ENCODE results near the gene SEPTIN5.
A peak's percentile ranks its signal among the peaks of the same experiment; 100 is the strongest.
"Not testable (repeated sequence)": the region's sequence is repeated elsewhere in the genome, so short reads cannot be mapped to it uniquely, and the experiment has no call there.

Gene SEPTIN5

GRCh38 chr22:19680911-19681862 lies 33.1 kb upstream of the SEPTIN5 start:
- no peak for DNase-seq (ENCODE audit: low spot score)

- DNase-seq (ENCODE audit: low spot score), result no peak
These were observed 32.4 kb upstream of the SEPTIN5 start for GRCh38 chr22:19681863-19682245.

- no peak for DNase-seq (ENCODE audit: low spot score)
These were observed 27.4 kb upstream of the SEPTIN5 start for GRCh38 chr22:19686946-19687345.

- no peak for DNase-seq (ENCODE audit: low spot score)
These were observed 26.6 kb upstream of the SEPTIN5 start for GRCh38 chr22:19687561-19688300.

- DNase-seq (ENCODE audit: low spot score), result no peak
These were observed 25.7 kb upstream of the SEPTIN5 start for GRCh38 chr22:19688301-19689290.

GRCh38 chr22:19689408-19689807 lies 24.9 kb upstream of the SEPTIN5 start:
- no peak for DNase-seq (ENCODE audit: low spot score)

GRCh38 chr22:19691007-19691720 lies 23.1 kb upstream of the SEPTIN5 start:
- no peak for DNase-seq (ENCODE audit: low spot score)

GRCh38 chr22:19691721-19692341 lies 22.5 kb upstream of the SEPTIN5 start:
- peak; percentile 47 for DNase-seq (ENCODE audit: low spot score)

- no peak for DNase-seq (ENCODE audit: low spot score)
These were observed 20.7 kb upstream of the SEPTIN5 start for GRCh38 chr22:19693581-19693980.

GRCh38 chr22:19693981-19694670 lies 20.2 kb upstream of the SEPTIN5 start:
- no peak for DNase-seq (ENCODE audit: low spot score)

GRCh38 chr22:19694696-19695095 lies 19.6 kb upstream of the SEPTIN5 start:
- no peak for DNase-seq (ENCODE audit: low spot score)

- no peak for DNase-seq (ENCODE audit: low spot score)
These were observed 17.6 kb upstream of the SEPTIN5 start for GRCh38 chr22:19696504-19697276.

GRCh38 chr22:19697871-19698270 lies 16.4 kb upstream of the SEPTIN5 start:
- DNase-seq (ENCODE audit: low spot score), result not testable (repeated sequence)

- no peak for DNase-seq (ENCODE audit: low spot score)
These were observed 13.4 kb upstream of the SEPTIN5 start for GRCh38 chr22:19700790-19701419.

- no peak for DNase-seq (ENCODE audit: low spot score)
These were observed 12.7 kb upstream of the SEPTIN5 start for GRCh38 chr22:19701420-19702145.

- no peak for DNase-seq (ENCODE audit: low spot score)
These were observed 10.4 kb upstream of the SEPTIN5 start for GRCh38 chr22:19703869-19704268.

- DNase-seq (ENCODE audit: low spot score), result peak; percentile 1
These were observed 9.8 kb upstream of the SEPTIN5 start for GRCh38 chr22:19704355-19705015.

Measured in iPS-NIHi11 (cell line).